Natural killer cell (primary cell): ENCODE results near the gene TMEM120B. TPM values are rescaled to one million over a fixed set of nuclear protein-coding genes. Genes with fewer than 3 reads are reported as not detected.
"Not testable (repeated sequence)": the region's sequence is repeated elsewhere in the genome, so short reads cannot be mapped to it uniquely, and the experiment has no call there.

Experiments used
- ATAC-seq, 3 donors: fragments of 150-1000 bp in 2 of 3; fragments of 200-7000 bp in 1 of 3; cut with Tn5 transposase; 1 replicate in 1 of 3; 2 replicates in 2 of 3; pipeline ENCODE4 v1.10.0; 2021; ENCODE audit warnings: mild to moderate bottlenecking in 2 of 3, moderate library complexity in 2 of 3
- DNase-seq, 2 donors: peaks; one replicate each; pipeline versions ENCODE4 v3.0.0 to v3.0.0-alpha.2; 2013 to 2021; ENCODE audit warnings: mixed read lengths in 1 of 2
- H3K27ac ChIP-seq: one replicate; pipeline ENCODE4 v1.5.1; 2013; ENCODE audit warnings: mild to moderate bottlenecking, low read length
- H3K27me3 ChIP-seq: one replicate; pipeline ENCODE4 v1.6.1; 2013; ENCODE audit warnings: low read length; ENCODE audit not compliant: control insufficient read depth, insufficient read depth
- H3K36me3 ChIP-seq: one replicate; pipeline ENCODE4 v1.6.1; 2013; ENCODE audit warnings: low read length; ENCODE audit not compliant: control insufficient read depth, insufficient read depth
- H3K4me1 ChIP-seq: one replicate; pipeline ENCODE4 v1.6.1; 2013; ENCODE audit warnings: low read length; ENCODE audit not compliant: control insufficient read depth, insufficient read depth
- H3K4me3 ChIP-seq: one replicate; pipeline ENCODE4 v1.5.1; 2013; ENCODE audit warnings: low read length
- H3K9me3 ChIP-seq: one replicate; pipeline ENCODE4 v1.6.1; 2013; ENCODE audit warnings: low read length; ENCODE audit not compliant: control insufficient read depth, insufficient read depth
- H3K27ac Mint-ChIP-seq, 2 donors: one replicate each; pipeline ENCODE4 v1.8.0; 2022; ENCODE audit warnings: mild to moderate bottlenecking in 2 of 2, mixed read lengths in 2 of 2, moderate library complexity in 1 of 2
- H3K27me3 Mint-ChIP-seq, 2 donors: one replicate each; pipeline ENCODE4 v1.8.0; 2022; ENCODE audit warnings: low read depth in 2 of 2, mixed read lengths in 2 of 2
- H3K36me3 Mint-ChIP-seq: one replicate; pipeline ENCODE4 v1.8.0; 2022; ENCODE audit warnings: mixed read lengths
- H3K4me1 Mint-ChIP-seq, 2 donors: one replicate each; pipeline ENCODE4 v1.8.0; 2022; ENCODE audit warnings: mixed read lengths in 2 of 2
- H3K4me3 Mint-ChIP-seq: one replicate; pipeline ENCODE4 v1.8.0; 2022; ENCODE audit warnings: mild to moderate bottlenecking, moderate library complexity, mixed read lengths
- H3K9me3 Mint-ChIP-seq, 2 donors: one replicate each; pipeline ENCODE4 v1.8.0; 2022; ENCODE audit warnings: mixed read lengths in 2 of 2
- WGBS: methylation state at CpG from one replicate; pipeline ENCODE4 v1.1.7; 2013; ENCODE audit warnings: missing lambda C conversion rate; ENCODE audit not compliant: insufficient coverage; 5-methylcytosine and 5-hydroxymethylcytosine counted together
- intact Hi-C: fragments of 100-400 bp; cut with micrococcal nuclease; formaldehyde crosslinking; loops from one replicate; pipeline ENCODE4 v1.14.2; 2022
- total RNA-seq, 4 donors: library from RNA; stranded (reverse); fragments of 120-200 nt in 1 of 4; gene quantifications; one replicate each; pipeline versions ENCODE4 v1.2.3 to v1.2.4, GENCODE V29; 2013 to 2022
- TF ChIP-seq, protein P1 (sequence below): fragments of 200-600 bp; IDR thresholded peaks from one replicate; pipeline ENCODE4 v1.8.0; 2022; ENCODE audit warnings: antibody characterized with exemption

The TMEM120B gene
- total RNA-seq, 3 donors from 2014 or later (not counting 1 experiment from before 2014, with no cell fraction given) = 6.3 to 8.4 (median 7.9) TPM

DNA sequence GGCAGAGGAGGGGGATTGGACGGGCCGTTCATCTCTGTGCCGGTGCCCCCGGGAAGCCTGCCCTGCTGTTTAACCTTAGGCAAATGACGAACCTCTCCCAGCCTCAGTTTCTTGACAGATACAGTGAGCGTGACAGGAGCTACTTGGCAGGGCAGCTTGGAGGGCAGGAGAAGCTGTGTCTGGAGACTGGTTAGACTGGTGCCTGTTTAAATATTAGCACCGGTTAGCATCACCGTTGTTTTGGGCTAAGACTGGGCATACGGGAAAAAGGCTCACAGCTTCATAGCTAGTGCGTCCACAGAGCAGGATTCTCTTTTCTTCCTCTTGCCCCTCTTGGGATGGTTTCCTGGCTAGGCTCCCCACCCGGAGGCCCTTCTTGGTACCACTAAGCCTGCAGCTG, 42.3 kb downstream of the TMEM120B start:
- H3K9me3 Mint-ChIP-seq = no peaks in the 10 kb centered on the region

GRCh38 chr12:121755591-121755990, 43.0 kb downstream of the TMEM120B start:
- Histone ChIP-seq H3K4me1 (peaks cover 18% of the 10 kb centered on the region), H3K27me3 (no peaks in the 10 kb centered on the region), H3K36me3 (no peaks in the 10 kb centered on the region), H3K9me3 (no peaks in the 10 kb centered on the region), H3K27ac (no peak overlapping the region), H3K4me3 (no peak overlapping the region)
- Mint-ChIP-seq H3K27ac (peak overlapping the region in 1 of 2 donors; percentile 2), H3K4me3 (no peak overlapping the region), H3K36me3 (no peaks in the 10 kb centered on the region), H3K27me3 (no peaks in the 10 kb centered on the region), H3K9me3 (no peaks in the 10 kb centered on the region), H3K4me1 (peaks cover 9 to 28% of the 10 kb centered on the region in 2 donors)
- DNase-seq (no peak), ATAC-seq (no peak)
- TF ChIP-seq, protein P1, sequence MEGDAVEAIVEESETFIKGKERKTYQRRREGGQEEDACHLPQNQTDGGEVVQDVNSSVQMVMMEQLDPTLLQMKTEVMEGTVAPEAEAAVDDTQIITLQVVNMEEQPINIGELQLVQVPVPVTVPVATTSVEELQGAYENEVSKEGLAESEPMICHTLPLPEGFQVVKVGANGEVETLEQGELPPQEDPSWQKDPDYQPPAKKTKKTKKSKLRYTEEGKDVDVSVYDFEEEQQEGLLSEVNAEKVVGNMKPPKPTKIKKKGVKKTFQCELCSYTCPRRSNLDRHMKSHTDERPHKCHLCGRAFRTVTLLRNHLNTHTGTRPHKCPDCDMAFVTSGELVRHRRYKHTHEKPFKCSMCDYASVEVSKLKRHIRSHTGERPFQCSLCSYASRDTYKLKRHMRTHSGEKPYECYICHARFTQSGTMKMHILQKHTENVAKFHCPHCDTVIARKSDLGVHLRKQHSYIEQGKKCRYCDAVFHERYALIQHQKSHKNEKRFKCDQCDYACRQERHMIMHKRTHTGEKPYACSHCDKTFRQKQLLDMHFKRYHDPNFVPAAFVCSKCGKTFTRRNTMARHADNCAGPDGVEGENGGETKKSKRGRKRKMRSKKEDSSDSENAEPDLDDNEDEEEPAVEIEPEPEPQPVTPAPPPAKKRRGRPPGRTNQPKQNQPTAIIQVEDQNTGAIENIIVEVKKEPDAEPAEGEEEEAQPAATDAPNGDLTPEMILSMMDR = no peak
- intact Hi-C loops = no loop called here
- 97% methylated on average over 3 of the region's 3 CpGs for WGBS

More for the DNA sequence above, 42.3 kb downstream of the TMEM120B start:
- ATAC-seq (no peak), DNase-seq (no peak)
- peaks cover 6% of the 10 kb centered on the region for H3K9me3 ChIP-seq
- Mint-ChIP-seq H3K4me3 (no peak overlapping the region), H3K27me3 (no peaks in the 10 kb centered on the region), H3K27ac (peak overlapping the region in 1 of 2 donors; percentile 2), H3K4me1 (peaks cover 9 to 28% of the 10 kb centered on the region in 2 donors), H3K36me3 (no peaks in the 10 kb centered on the region)
- no peaks in the 10 kb centered on the region for H3K27me3 ChIP-seq
- H3K36me3 ChIP-seq = no peaks in the 10 kb centered on the region
- H3K27ac ChIP-seq = no peak overlapping the region
- 97% methylated on average over 11 of the region's 11 CpGs for WGBS
- H3K4me3 ChIP-seq = no peak overlapping the region
- H3K4me1 ChIP-seq = peaks cover 18% of the 10 kb centered on the region
- TF ChIP-seq, protein P1 = no peak
- intact Hi-C loops = no loop called here

- ATAC-seq, H3K4me3 Mint-ChIP-seq, H3K27me3 Mint-ChIP-seq, H3K9me3 ChIP-seq, H3K27me3 ChIP-seq, H3K36me3 Mint-ChIP-seq, intact Hi-C loops, H3K4me3 ChIP-seq, H3K27ac ChIP-seq, H3K36me3 ChIP-seq, DNase-seq, H3K9me3 Mint-ChIP-seq, H3K27ac Mint-ChIP-seq: not testable (repeated sequence)
- peaks cover 18% of the 10 kb centered on the region for H3K4me1 ChIP-seq
- 82% methylated on average over 22 of the region's 22 CpGs for WGBS
- peaks cover 9 to 32% of the 10 kb centered on the region in 2 donors for H3K4me1 Mint-ChIP-seq
Observed at GRCh38 chr12:121758536-121758935, 46.0 kb downstream of the TMEM120B start.

GRCh38 chr12:121762269-121762668, 49.7 kb downstream of the TMEM120B start:
- 92% methylated on average over 6 of the region's 6 CpGs for WGBS
- TF ChIP-seq, protein P1 = no peak
- no peak overlapping the region for H3K4me3 Mint-ChIP-seq
- H3K4me1 Mint-ChIP-seq = peaks cover 0 to 10% of the 10 kb centered on the region in 2 donors
- H3K4me3 ChIP-seq = no peak overlapping the region
- no peak overlapping the region for H3K27ac ChIP-seq
- no peaks in the 10 kb centered on the region for H3K9me3 ChIP-seq
- no peaks in the 10 kb centered on the region for H3K9me3 Mint-ChIP-seq
- no peaks in the 10 kb centered on the region for H3K27me3 Mint-ChIP-seq
- no peak overlapping the region for H3K27ac Mint-ChIP-seq
- DNase-seq = no peak
- ATAC-seq = no peak
- peaks cover 5% of the 10 kb centered on the region for H3K4me1 ChIP-seq
- no peaks in the 10 kb centered on the region for H3K27me3 ChIP-seq
- no peaks in the 10 kb centered on the region for H3K36me3 Mint-ChIP-seq
- intact Hi-C loops = no loop called here
- no peaks in the 10 kb centered on the region for H3K36me3 ChIP-seq
